Astrocyte (in vitro differentiated cells and primary cell): ENCODE measurements around the gene CNTNAP2. TPM values are rescaled to one million over a fixed set of nuclear protein-coding genes. Genes with fewer than 3 reads are reported as not detected.

ENCODE experiments used
- DNase-seq: peaks from one replicate; pipeline ENCODE4 v3.0.0-alpha.2; 2010; ENCODE audit warnings: low read depth
- FAIRE-seq: peaks from 2 replicates; lab custom pipeline; 2011; peaks lifted over from hg19 to GRCh38; lab: Jason Lieb, UNC
- H2AFZ ChIP-seq: 2 replicates; pipeline ENCODE4 v1.6.0; 2012; ENCODE audit warnings: low read depth, low read length, inconsistent platforms
- H3K27ac ChIP-seq: 2 replicates; pipeline ENCODE4 v1.5.1; 2011; ENCODE audit warnings: low read depth, low read length, inconsistent platforms
- H3K27me3 ChIP-seq: 2 replicates; pipeline ENCODE4 v1.6.0; 2011; ENCODE audit warnings: low read length, inconsistent platforms; ENCODE audit not compliant: insufficient read depth
- H3K36me3 ChIP-seq: 2 replicates; pipeline ENCODE4 v1.5.1; 2011; ENCODE audit warnings: low read length, inconsistent platforms; ENCODE audit not compliant: insufficient read depth
- H3K4me1 ChIP-seq: 2 replicates; pipeline ENCODE4 v1.5.1; 2011; ENCODE audit warnings: low read length, inconsistent platforms; ENCODE audit not compliant: insufficient read depth
- H3K4me2 ChIP-seq: 2 replicates; pipeline ENCODE4 v1.6.0; 2012; ENCODE audit warnings: low read length, inconsistent platforms
- H3K4me3 ChIP-seq: 2 replicates; pipeline ENCODE4 v1.5.1; 2011; ENCODE audit warnings: low read depth, mild to moderate bottlenecking, low read length, inconsistent platforms; ENCODE audit not compliant: insufficient read depth
- H3K79me2 ChIP-seq: 2 replicates; pipeline ENCODE4 v1.6.0; 2012; ENCODE audit warnings: mild to moderate bottlenecking, low read length, inconsistent platforms; ENCODE audit not compliant: insufficient read depth
- H3K9ac ChIP-seq: 2 replicates; pipeline ENCODE4 v1.6.0; 2012; ENCODE audit warnings: mild to moderate bottlenecking, low read length, inconsistent platforms
- H3K9me3 ChIP-seq: 2 replicates; pipeline ENCODE4 v1.5.1; 2012; ENCODE audit warnings: low read depth, mild to moderate bottlenecking, low read length, inconsistent platforms; ENCODE audit not compliant: insufficient read depth
- H4K20me1 ChIP-seq: 2 replicates; pipeline ENCODE4 v1.6.0; 2012; ENCODE audit warnings: low read length, inconsistent platforms; ENCODE audit not compliant: insufficient read depth
- H3K27ac Mint-ChIP-seq: one replicate; pipeline ENCODE4 v1.8.0; 2021; ENCODE audit warnings: mild to moderate bottlenecking, mixed read lengths; ENCODE audit not compliant: unreplicated experiment
- H3K27me3 Mint-ChIP-seq: one replicate; pipeline ENCODE4 v1.8.0; 2021; ENCODE audit warnings: low read depth, mixed read lengths; ENCODE audit not compliant: unreplicated experiment
- H3K36me3 Mint-ChIP-seq: one replicate; pipeline ENCODE4 v1.8.0; 2021; ENCODE audit warnings: low read depth, mixed read lengths; ENCODE audit not compliant: unreplicated experiment
- H3K4me1 Mint-ChIP-seq: one replicate; pipeline ENCODE4 v1.8.0; 2021; ENCODE audit warnings: low read depth, mixed read lengths; ENCODE audit not compliant: unreplicated experiment
- H3K4me3 Mint-ChIP-seq: one replicate; pipeline ENCODE4 v1.8.0; 2021; ENCODE audit warnings: mild to moderate bottlenecking, moderate library complexity, mixed read lengths; ENCODE audit not compliant: unreplicated experiment
- H3K9me3 Mint-ChIP-seq: one replicate; pipeline ENCODE4 v1.8.0; 2021; ENCODE audit warnings: mild to moderate bottlenecking, mixed read lengths; ENCODE audit not compliant: unreplicated experiment
- EZH2 ChIP-seq: IDR thresholded peaks from 2 replicates; pipeline ENCODE4 v1.6.1; 2012; ENCODE audit warnings: mild to moderate bottlenecking, low read length, inconsistent platforms; ENCODE audit not compliant: insufficient read depth
- total RNA-seq: library from RNA; stranded (reverse); gene quantifications from 2 replicates; pipeline ENCODE4 v1.2.1, GENCODE V29; 2021
- TF ChIP-seq, protein P1 (sequence below): IDR thresholded peaks from 2 replicates; pipeline ENCODE4 v1.5.1; 2011; ENCODE audit warnings: low read depth, mild to moderate bottlenecking, inconsistent platforms, low read length, moderate library complexity; ENCODE audit not compliant: insufficient read depth

The CNTNAP2 gene
- total RNA-seq, 1 donor from 2014 or later: 20.0 TPM

DNA sequence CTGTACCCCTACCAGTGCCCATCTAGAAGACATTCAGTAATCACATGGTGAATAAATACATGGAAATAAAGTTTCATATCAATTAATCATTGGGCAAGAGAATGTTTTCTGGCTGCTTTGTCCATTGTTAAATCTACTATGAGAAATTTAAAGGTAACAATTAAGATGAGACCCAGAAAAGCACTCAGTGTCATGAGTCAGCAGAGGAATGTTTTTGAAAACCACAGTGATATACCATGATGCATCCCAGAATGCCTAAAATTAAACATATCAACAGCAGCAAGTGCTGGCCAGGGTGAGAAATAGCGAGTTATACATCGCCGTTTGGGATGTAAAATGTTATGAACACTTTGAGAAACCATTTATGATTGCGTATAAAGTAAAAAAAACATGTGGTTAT lies 1648.7 kb downstream of the CNTNAP2 start:
- H3K27ac ChIP-seq: no peak overlapping the region
- no peak for FAIRE-seq
- Mint-ChIP-seq H3K4me1 (peaks cover 5% of the 10 kb centered on the region), H3K27me3 (peaks cover 3% of the 10 kb centered on the region), H3K4me3 (no peak overlapping the region), H3K27ac (no peak overlapping the region), H3K9me3 (no peaks in the 10 kb centered on the region), H3K36me3 (no peaks in the 10 kb centered on the region)
- no peaks in the 10 kb centered on the region for H4K20me1 ChIP-seq
- no peaks in the 10 kb centered on the region for H3K79me2 ChIP-seq
- H3K27me3 ChIP-seq: no peaks in the 10 kb centered on the region
- TF ChIP-seq EZH2: no peak
- TF ChIP-seq, protein P1, sequence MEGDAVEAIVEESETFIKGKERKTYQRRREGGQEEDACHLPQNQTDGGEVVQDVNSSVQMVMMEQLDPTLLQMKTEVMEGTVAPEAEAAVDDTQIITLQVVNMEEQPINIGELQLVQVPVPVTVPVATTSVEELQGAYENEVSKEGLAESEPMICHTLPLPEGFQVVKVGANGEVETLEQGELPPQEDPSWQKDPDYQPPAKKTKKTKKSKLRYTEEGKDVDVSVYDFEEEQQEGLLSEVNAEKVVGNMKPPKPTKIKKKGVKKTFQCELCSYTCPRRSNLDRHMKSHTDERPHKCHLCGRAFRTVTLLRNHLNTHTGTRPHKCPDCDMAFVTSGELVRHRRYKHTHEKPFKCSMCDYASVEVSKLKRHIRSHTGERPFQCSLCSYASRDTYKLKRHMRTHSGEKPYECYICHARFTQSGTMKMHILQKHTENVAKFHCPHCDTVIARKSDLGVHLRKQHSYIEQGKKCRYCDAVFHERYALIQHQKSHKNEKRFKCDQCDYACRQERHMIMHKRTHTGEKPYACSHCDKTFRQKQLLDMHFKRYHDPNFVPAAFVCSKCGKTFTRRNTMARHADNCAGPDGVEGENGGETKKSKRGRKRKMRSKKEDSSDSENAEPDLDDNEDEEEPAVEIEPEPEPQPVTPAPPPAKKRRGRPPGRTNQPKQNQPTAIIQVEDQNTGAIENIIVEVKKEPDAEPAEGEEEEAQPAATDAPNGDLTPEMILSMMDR: no peak
- H3K4me3 ChIP-seq: no peak overlapping the region
- no peaks in the 10 kb centered on the region for H3K4me1 ChIP-seq
- no peaks in the 10 kb centered on the region for H3K36me3 ChIP-seq
- no peak overlapping the region for H3K4me2 ChIP-seq
- H3K9ac ChIP-seq: no peak overlapping the region
- H2AFZ ChIP-seq: no peak overlapping the region
- DNase-seq: no peak
- no peaks in the 10 kb centered on the region for H3K9me3 ChIP-seq

DNA sequence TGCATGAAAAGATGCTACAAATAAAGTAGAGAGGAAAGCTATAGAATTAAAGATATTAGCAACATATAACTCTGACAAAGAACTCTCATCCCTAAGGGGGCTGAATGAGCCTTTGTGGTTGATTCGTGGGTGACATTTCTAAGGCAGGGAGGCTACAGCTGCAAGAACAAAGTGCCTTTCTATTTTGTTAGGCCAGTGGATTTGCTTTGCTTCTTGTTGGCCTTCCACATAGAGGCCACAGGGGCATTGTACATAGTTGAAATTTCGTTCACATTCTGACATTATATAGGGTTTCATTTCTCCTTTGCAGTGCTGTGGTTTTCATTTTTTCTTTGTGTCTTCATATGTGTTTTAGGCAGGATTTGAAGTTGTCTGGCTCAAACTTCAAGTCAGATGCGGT lies 1654.7 kb downstream of the CNTNAP2 start:
- H3K27me3 Mint-ChIP-seq: no peaks in the 10 kb centered on the region
- DNase-seq: no peak
- Histone ChIP-seq H2AFZ (no peak overlapping the region), H4K20me1 (no peaks in the 10 kb centered on the region), H3K4me1 (no peaks in the 10 kb centered on the region), H3K4me2 (no peak overlapping the region), H3K9me3 (no peaks in the 10 kb centered on the region), H3K79me2 (no peaks in the 10 kb centered on the region), H3K4me3 (no peak overlapping the region), H3K27ac (no peak overlapping the region), H3K27me3 (no peaks in the 10 kb centered on the region), H3K9ac (no peak overlapping the region), H3K36me3 (no peaks in the 10 kb centered on the region)
- no peaks in the 10 kb centered on the region for H3K9me3 Mint-ChIP-seq
- H3K36me3 Mint-ChIP-seq: no peaks in the 10 kb centered on the region
- no peak overlapping the region for H3K4me3 Mint-ChIP-seq
- H3K27ac Mint-ChIP-seq: no peak overlapping the region
- FAIRE-seq: no peak
- TF ChIP-seq, protein P1: no peak
- TF ChIP-seq EZH2: no peak
- H3K4me1 Mint-ChIP-seq: peaks cover 5% of the 10 kb centered on the region

DNA sequence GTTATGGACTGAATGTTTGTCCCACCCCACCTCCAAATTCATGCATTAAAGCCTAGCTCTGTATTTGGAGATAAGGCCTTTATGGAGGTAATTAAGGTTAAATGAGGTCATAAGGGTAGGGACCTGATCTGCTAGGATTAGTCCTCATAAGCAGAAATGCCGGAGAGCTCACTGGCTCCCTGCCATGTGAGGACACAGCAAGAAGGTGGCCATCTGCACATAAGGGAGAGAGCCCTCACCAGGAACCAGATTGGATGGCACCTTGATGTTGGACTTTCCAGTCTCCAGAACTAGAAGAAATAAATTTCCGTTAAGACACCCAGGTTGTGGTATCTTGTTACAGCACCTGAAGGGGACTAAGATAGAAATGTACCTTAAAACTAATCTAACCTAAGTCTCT lies 1657.9 kb downstream of the CNTNAP2 start:
- Histone ChIP-seq H3K4me2 (no peak overlapping the region), H3K27ac (no peak overlapping the region), H4K20me1 (no peaks in the 10 kb centered on the region), H3K79me2 (no peaks in the 10 kb centered on the region), H3K4me3 (no peak overlapping the region), H3K9me3 (no peaks in the 10 kb centered on the region), H3K27me3 (no peaks in the 10 kb centered on the region), H2AFZ (no peak overlapping the region), H3K4me1 (no peaks in the 10 kb centered on the region), H3K9ac (no peak overlapping the region), H3K36me3 (no peaks in the 10 kb centered on the region)
- Mint-ChIP-seq H3K27ac (peak overlapping the region; percentile 23), H3K27me3 (no peaks in the 10 kb centered on the region), H3K4me3 (no peak overlapping the region), H3K9me3 (no peaks in the 10 kb centered on the region), H3K4me1 (peaks cover 5% of the 10 kb centered on the region), H3K36me3 (no peaks in the 10 kb centered on the region)
- no peak for FAIRE-seq
- DNase-seq: no peak
- TF ChIP-seq EZH2: no peak
- TF ChIP-seq, protein P1: no peak
